Testis (tissue), 2 donors: Measurements from ENCODE around the gene SMURF2.

Experiments
- POLR2A ChIP-seq: fragments of 450-650 bp; IDR thresholded peaks from one replicate; pipeline ENCODE4 v1.6.1; 2017; ENCODE audit warnings: antibody characterized with exemption, mild to moderate bottlenecking, moderate library complexity
- TF ChIP-seq, protein P1 (sequence below), 3 experiments: fragments of 450-650 bp in 2 of 3; fragments of 200-600 bp in 1 of 3; sonication (generic) in 1 of 3; IDR thresholded peaks; one replicate each; pipeline ENCODE4 v1.5.1; 2016 to 2019; ENCODE audit warnings: antibody characterized with exemption in 3 of 3, mild to moderate bottlenecking in 2 of 3, moderate library complexity in 1 of 3

DNA sequence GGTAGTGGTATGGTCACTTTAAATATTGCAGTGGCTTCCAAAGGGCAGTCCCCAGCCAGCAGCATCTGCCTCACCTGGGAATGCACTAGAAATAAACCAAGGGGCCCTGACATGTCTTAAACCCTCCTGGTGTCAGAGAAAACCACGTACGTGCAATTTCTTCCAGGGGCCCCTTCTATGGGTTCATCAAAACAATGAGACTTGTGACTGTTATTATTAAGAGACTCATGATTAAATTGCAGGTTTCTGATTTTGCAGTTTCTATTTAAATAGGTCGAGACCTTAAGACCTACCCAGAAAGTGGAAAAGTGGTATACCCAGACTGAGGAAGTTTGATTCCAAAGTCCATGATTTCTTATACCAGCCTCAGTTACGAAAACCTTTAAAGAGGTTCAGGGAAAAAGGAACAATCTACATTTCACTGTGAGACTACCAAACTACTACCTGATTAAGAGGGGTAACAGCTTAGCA, 164.5 kb downstream of the SMURF2 start:
- TF ChIP-seq, protein P1, sequence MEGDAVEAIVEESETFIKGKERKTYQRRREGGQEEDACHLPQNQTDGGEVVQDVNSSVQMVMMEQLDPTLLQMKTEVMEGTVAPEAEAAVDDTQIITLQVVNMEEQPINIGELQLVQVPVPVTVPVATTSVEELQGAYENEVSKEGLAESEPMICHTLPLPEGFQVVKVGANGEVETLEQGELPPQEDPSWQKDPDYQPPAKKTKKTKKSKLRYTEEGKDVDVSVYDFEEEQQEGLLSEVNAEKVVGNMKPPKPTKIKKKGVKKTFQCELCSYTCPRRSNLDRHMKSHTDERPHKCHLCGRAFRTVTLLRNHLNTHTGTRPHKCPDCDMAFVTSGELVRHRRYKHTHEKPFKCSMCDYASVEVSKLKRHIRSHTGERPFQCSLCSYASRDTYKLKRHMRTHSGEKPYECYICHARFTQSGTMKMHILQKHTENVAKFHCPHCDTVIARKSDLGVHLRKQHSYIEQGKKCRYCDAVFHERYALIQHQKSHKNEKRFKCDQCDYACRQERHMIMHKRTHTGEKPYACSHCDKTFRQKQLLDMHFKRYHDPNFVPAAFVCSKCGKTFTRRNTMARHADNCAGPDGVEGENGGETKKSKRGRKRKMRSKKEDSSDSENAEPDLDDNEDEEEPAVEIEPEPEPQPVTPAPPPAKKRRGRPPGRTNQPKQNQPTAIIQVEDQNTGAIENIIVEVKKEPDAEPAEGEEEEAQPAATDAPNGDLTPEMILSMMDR (IDR thresholded peaks at IDR 0.05), result no peak
- TF ChIP-seq POLR2A, result no peak
